Choroid plexus epithelial cell (primary cell): ENCODE results near the gene SLC16A10.
A peak's percentile ranks its signal among the peaks of the same experiment; 100 is the strongest.
"Not testable (repeated sequence)": the region's sequence is repeated elsewhere in the genome, so short reads cannot be mapped to it uniquely, and the experiment has no call there.

Experiments
- DNase-seq: peaks from one replicate; pipeline ENCODE4 v3.0.0-alpha.2; 2010; ENCODE audit warnings: low read depth
- H3K4me3 ChIP-seq: 2 replicates; pipeline ENCODE4 v1.5.1; 2011; ENCODE audit warnings: low read depth, mild to moderate bottlenecking, control low read depth, low read length, moderate library complexity
- CTCF ChIP-seq: conservative IDR thresholded peaks from 2 replicates; pipeline ENCODE4 v1.5.1; 2011; ENCODE audit warnings: low read depth, mild to moderate bottlenecking, control low read depth, inconsistent platforms, low read length, moderate library complexity

The SLC16A10 gene

GRCh38 chr6:111252726-111253125 lies 165.4 kb downstream of the SLC16A10 start:
- H3K4me3 ChIP-seq: no peak overlapping the region
- no peak for TF ChIP-seq CTCF
- no peak for DNase-seq

- no peak for DNase-seq
- H3K4me3 ChIP-seq: no peak overlapping the region
- TF ChIP-seq CTCF: no peak
Observed at GRCh38 chr6:111254004-111254778, 166.9 kb downstream of the SLC16A10 start.

GRCh38 chr6:111254779-111255166 lies 167.5 kb downstream of the SLC16A10 start:
- TF ChIP-seq CTCF: no peak
- no peak for DNase-seq
- H3K4me3 ChIP-seq: no peak overlapping the region

GRCh38 chr6:111255838-111256237 lies 168.5 kb downstream of the SLC16A10 start:
- not testable (repeated sequence) for DNase-seq, H3K4me3 ChIP-seq

GRCh38 chr6:111256646-111257045 lies 169.3 kb downstream of the SLC16A10 start:
- peak; percentile 44 for DNase-seq
- peak; percentile 25 for TF ChIP-seq CTCF
- no peak overlapping the region for H3K4me3 ChIP-seq

- TF ChIP-seq CTCF: no peak
- H3K4me3 ChIP-seq: no peak overlapping the region
Observed at GRCh38 chr6:111258010-111258409, 170.7 kb downstream of the SLC16A10 start.

GRCh38 chr6:111258615-111259088 lies 171.3 kb downstream of the SLC16A10 start:
- no peak for TF ChIP-seq CTCF
- peak; percentile 41 for DNase-seq
- H3K4me3 ChIP-seq: peak overlapping the region; percentile 34

More at GRCh38 chr6:111258010-111258409, 170.7 kb downstream of the SLC16A10 start:
- DNase-seq: no peak
